HepG2 (cell line): ENCODE measurements around the gene NGFR. TPM values are rescaled to one million over a fixed set of nuclear protein-coding genes. Genes with fewer than 3 reads are reported as not detected.
A peak's percentile ranks its signal among the peaks of the same experiment; 100 is the strongest.

Experiments used
- CCDC6 ChIP-seq: sonication (generic); formaldehyde crosslinking; IDR thresholded peaks from 2 replicates; pipeline ENCODE4 v1.8.1; 2022; ENCODE audit warnings: mild to moderate bottlenecking, missing genetic modification reagents, moderate library complexity
- HNRNPH1 ChIP-seq: fragments of 200-400 bp; formaldehyde crosslinking; optimal IDR thresholded peaks from 2 replicates; pipeline ENCODE3; 2017; ENCODE audit warnings: mild to moderate bottlenecking, low read depth, low read length
- KAT2B ChIP-seq: fragments of 150-350 bp; IDR thresholded peaks from 2 replicates; pipeline ENCODE4 v1.6.1; 2014; ENCODE audit warnings: low read depth, low read length, borderline replicate concordance
- KLF6 ChIP-seq: IDR thresholded peaks from 2 replicates; pipeline ENCODE4 v1.8.0; 2016; ENCODE audit warnings: missing biosample characterization, missing genetic modification reagents
- SMAD9 ChIP-seq: sonication (generic); formaldehyde crosslinking; IDR thresholded peaks from 2 replicates; pipeline ENCODE4 v1.5.1; 2020; ENCODE audit warnings: mild to moderate bottlenecking, missing genetic modification reagents
- TRAFD1 ChIP-seq: sonication (generic); formaldehyde crosslinking; IDR thresholded peaks from 2 replicates; pipeline ENCODE4 v1.5.1; 2020; ENCODE audit warnings: missing genetic modification reagents, mild to moderate bottlenecking, borderline replicate concordance
- ZNF12 ChIP-seq: sonication (generic); formaldehyde crosslinking; IDR thresholded peaks from 2 replicates; pipeline ENCODE4 v1.5.0; 2020; ENCODE audit warnings: missing genetic modification reagents
- ZNF274 ChIP-seq: sonication (generic); formaldehyde crosslinking; IDR thresholded peaks from 2 replicates; pipeline ENCODE4 v1.5.1; 2020; ENCODE audit warnings: mild to moderate bottlenecking, missing genetic modification reagents
- ZNF33A ChIP-seq: sonication (generic); formaldehyde crosslinking; IDR thresholded peaks from 2 replicates; pipeline ENCODE4 v1.5.1; 2020; ENCODE audit warnings: missing genetic modification reagents, mild to moderate bottlenecking, moderate library complexity, borderline replicate concordance
- ZNF430 ChIP-seq: sonication (generic); formaldehyde crosslinking; IDR thresholded peaks from 2 replicates; pipeline ENCODE4 v1.9.0; 2021; ENCODE audit warnings: mild to moderate bottlenecking, missing genetic modification reagents
- ZNF558 ChIP-seq: sonication (generic); formaldehyde crosslinking; IDR thresholded peaks from 2 replicates; pipeline ENCODE4 v1.9.0; 2022; ENCODE audit warnings: mild to moderate bottlenecking, missing genetic modification reagents, borderline replicate concordance
- ZNF660 ChIP-seq: sonication (generic); formaldehyde crosslinking; IDR thresholded peaks from 2 replicates; pipeline ENCODE4 v1.5.1; 2020; ENCODE audit warnings: mild to moderate bottlenecking, low read depth, missing genetic modification reagents, borderline replicate concordance
- ZNF720 ChIP-seq: sonication (generic); formaldehyde crosslinking; IDR thresholded peaks from 2 replicates; pipeline ENCODE4 v1.4.0; 2020; ENCODE audit warnings: missing genetic modification reagents
- ZNF800 ChIP-seq: sonication (generic); formaldehyde crosslinking; IDR thresholded peaks from 2 replicates; pipeline ENCODE4 v1.4.0; 2020; ENCODE audit warnings: missing genetic modification reagents
- ZUFSP ChIP-seq: sonication (generic); formaldehyde crosslinking; IDR thresholded peaks from 2 replicates; pipeline ENCODE4 v1.9.0; 2021; ENCODE audit warnings: missing genetic modification reagents, mild to moderate bottlenecking, borderline replicate concordance
- polyA plus RNA-seq, 8 experiments: library from polyadenylated mRNA; depleted of rRNA in 3 of 8; stranded (reverse) in 7 of 8; unstranded in 1 of 8; fragments of >200 nt; fragmentation: Illumina TruSeq in 4 of 8; extraction: Trizol in 4 of 8; gene quantifications; 2 replicates each; pipeline versions ENCODE4 v1.2.1 to v1.2.3, GENCODE V29; 2011 to 2016; ENCODE audit warnings: low read depth in 4 of 8, missing spikeins in 1 of 8, mixed read lengths in 1 of 8; ENCODE audit not compliant: insufficient read depth in 1 of 8
- total RNA-seq, 5 experiments: library from RNA; depleted of rRNA; stranded (reverse); fragments of >200 nt; fragmentation: Illumina TruSeq; extraction: Trizol; gene quantifications; 2 replicates each; pipeline ENCODE4 v1.2.3, GENCODE V29; 2016; ENCODE audit warnings: low read depth in 1 of 5
- TF ChIP-seq, protein P1 (sequence below): sonication (generic); formaldehyde crosslinking; IDR thresholded peaks from 2 replicates; pipeline ENCODE4 v1.4.0; 2020; ENCODE audit warnings: missing genetic modification reagents
- TF ChIP-seq, protein P2 (sequence below): sonication (generic); formaldehyde crosslinking; IDR thresholded peaks from 2 replicates; pipeline ENCODE4 v1.4.0; 2020; ENCODE audit warnings: missing genetic modification reagents
- TF ChIP-seq, protein P3 (sequence below): sonication (generic); formaldehyde crosslinking; IDR thresholded peaks from 2 replicates; pipeline ENCODE4 v1.5.0; 2020; ENCODE audit warnings: missing genetic modification reagents

NGFR gene
- total and polyA plus RNA-seq, 2 of the 13 experiments (the other 11 are each of a cell fraction or from before 2014, with no cell fraction given), result 1.1 to 1.8 TPM

DNA sequence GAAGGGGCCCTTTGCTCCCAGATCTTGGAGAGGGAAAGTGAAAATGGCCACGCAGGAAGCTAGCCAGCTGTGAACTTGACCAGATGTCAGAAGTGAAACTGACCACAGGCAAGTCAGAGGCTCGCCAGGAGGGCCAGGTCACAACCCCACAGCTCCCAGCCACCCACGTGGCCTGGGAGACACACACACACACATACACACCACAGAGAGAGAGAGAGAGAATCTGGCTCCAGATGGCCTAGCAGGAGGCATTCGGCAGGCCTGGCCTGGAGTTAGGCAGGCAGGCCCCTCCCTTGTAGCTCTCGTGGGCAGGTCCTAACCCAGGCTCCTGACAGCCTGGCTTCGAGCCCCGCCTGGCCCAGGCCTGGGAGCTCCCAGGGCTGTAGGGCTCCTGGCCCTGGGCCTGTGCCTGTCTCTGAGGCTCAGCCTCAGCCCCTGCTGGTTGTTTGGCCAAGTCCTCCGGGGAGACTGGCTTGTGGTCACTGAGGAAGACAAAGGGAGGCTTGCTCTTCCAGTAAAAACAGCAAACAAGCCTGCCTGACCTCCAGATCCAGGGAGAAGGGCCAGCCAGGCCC, 20.2 kb downstream of the NGFR start (continued):
- TF ChIP-seq ZNF800 (CRISPR knock-in tag) (no peak; the same call in 1 of the 2 replicates), ZNF430 (CRISPR knock-in tag) (peak; percentile 92), ZNF660 (CRISPR knock-in tag) (no peak), ZNF33A (CRISPR knock-in tag) (no peak), SMAD9 (CRISPR knock-in tag) (no peak), KAT2B (no peak), HNRNPH1 (no peak), KLF6 (CRISPR knock-in tag) (peak; percentile 74; the same call in 1 of the 2 replicates), ZNF720 (0 out of 2 replicates have a peak, but pooled peaks have one; percentile 49), ZNF274 (CRISPR knock-in tag) (peak; percentile 98), ZNF558 (CRISPR knock-in tag) (no peak; the same call in 1 of the 2 replicates), ZUFSP (CRISPR knock-in tag) (no peak), ZNF12 (CRISPR knock-in tag) (peak; percentile 86), CCDC6 (CRISPR knock-in tag) (peak; percentile 73), TRAFD1 (no peak)
- TF ChIP-seq, protein P1, sequence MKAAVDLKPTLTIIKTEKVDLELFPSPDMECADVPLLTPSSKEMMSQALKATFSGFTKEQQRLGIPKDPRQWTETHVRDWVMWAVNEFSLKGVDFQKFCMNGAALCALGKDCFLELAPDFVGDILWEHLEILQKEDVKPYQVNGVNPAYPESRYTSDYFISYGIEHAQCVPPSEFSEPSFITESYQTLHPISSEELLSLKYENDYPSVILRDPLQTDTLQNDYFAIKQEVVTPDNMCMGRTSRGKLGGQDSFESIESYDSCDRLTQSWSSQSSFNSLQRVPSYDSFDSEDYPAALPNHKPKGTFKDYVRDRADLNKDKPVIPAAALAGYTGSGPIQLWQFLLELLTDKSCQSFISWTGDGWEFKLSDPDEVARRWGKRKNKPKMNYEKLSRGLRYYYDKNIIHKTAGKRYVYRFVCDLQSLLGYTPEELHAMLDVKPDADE (CRISPR knock-in tag), result no peak
- TF ChIP-seq, protein P2, sequence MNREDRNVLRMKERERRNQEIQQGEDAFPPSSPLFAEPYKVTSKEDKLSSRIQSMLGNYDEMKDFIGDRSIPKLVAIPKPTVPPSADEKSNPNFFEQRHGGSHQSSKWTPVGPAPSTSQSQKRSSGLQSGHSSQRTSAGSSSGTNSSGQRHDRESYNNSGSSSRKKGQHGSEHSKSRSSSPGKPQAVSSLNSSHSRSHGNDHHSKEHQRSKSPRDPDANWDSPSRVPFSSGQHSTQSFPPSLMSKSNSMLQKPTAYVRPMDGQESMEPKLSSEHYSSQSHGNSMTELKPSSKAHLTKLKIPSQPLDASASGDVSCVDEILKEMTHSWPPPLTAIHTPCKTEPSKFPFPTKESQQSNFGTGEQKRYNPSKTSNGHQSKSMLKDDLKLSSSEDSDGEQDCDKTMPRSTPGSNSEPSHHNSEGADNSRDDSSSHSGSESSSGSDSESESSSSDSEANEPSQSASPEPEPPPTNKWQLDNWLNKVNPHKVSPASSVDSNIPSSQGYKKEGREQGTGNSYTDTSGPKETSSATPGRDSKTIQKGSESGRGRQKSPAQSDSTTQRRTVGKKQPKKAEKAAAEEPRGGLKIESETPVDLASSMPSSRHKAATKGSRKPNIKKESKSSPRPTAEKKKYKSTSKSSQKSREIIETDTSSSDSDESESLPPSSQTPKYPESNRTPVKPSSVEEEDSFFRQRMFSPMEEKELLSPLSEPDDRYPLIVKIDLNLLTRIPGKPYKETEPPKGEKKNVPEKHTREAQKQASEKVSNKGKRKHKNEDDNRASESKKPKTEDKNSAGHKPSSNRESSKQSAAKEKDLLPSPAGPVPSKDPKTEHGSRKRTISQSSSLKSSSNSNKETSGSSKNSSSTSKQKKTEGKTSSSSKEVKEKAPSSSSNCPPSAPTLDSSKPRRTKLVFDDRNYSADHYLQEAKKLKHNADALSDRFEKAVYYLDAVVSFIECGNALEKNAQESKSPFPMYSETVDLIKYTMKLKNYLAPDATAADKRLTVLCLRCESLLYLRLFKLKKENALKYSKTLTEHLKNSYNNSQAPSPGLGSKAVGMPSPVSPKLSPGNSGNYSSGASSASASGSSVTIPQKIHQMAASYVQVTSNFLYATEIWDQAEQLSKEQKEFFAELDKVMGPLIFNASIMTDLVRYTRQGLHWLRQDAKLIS (CRISPR knock-in tag), result 0 out of 2 replicates have a peak, but pooled peaks have one; percentile 60
- TF ChIP-seq, protein P3, sequence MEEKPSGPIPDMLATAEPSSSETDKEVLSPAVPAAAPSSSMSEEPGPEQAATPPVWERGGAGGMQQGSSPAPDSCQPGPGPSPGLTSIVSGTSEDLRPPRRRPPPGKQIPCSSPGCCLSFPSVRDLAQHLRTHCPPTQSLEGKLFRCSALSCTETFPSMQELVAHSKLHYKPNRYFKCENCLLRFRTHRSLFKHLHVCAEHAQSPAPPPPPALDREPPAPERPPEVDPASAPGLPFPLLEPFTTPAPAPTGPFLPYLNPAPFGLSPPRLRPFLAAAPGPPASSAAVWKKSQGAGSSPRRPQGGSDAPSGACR (CRISPR knock-in tag), result 0 out of 2 replicates have a peak, but pooled peaks have one; percentile 74
